NOMO-1 (cell line): ENCODE measurements around the gene ABCB11.
A peak's percentile ranks its signal among the peaks of the same experiment; 100 is the strongest.

Source experiments
- DNase-seq, 2 experiments: peaks; one replicate each; lab custom pipeline; 2025; ENCODE audit not compliant: unreplicated experiment in 2 of 2; lab: John Stamatoyannopoulos, UW

Gene ABCB11

DNA sequence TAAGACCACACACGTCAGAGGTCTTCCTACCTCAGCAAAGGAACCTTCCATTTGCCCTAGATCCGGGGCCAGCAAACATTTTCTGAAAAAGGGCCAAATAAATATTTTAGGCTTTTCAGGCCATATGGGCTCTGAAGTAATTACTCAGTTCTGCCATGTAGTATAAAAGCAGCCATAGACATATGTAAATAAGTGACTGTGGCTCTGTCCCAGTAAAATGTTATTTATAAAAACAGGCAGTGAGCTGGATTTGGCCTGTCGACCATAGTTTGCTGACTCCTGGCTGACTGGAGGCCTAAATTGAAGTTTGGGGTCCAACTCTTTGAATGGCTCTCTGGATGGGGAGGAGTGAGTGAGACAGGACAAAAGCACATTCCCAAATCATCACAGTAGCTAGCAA is 49.5 kb downstream of the ABCB11 start:
- no peak for DNase-seq

DNA sequence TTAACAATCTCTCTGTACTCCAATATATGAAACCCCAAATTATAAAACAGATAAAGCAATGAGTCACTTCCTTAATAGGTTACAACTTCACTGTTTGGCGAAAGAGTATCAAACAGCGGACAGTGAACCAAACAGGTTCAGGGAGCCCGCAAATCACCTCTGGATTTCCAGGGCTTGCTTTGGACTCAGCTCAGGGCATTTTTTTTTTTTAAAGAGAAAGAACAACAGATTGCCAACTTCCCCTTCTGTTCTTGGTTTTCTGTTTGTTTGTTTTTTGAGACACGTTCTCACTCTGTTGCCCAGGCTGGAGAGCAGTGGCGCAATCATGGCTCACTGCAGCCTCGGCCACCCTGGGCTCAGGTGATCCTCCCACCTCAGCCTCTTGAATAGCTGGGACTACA is 52.7 kb downstream of the ABCB11 start:
- DNase-seq = peak in 1 of 2 experiments; percentile 21

DNA sequence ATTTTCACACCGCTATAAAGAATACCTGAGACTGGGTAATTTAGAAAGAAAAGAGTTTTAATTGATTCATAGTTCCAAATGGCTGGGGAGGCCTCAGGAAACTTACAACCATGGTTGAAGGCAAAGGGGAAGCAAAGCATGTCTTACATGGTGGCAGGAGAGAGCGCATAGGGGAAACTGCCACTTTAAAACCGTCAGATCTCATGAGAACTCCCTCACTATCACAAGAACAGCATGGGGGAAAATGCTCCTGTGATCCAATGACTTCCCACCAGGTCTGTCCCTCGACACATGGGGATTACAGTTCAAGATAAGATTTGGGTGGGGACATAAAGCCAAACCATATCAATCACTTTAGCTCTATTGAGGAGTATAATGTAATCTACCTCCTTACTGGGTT is 53.5 kb downstream of the ABCB11 start:
- no peak for DNase-seq

DNA sequence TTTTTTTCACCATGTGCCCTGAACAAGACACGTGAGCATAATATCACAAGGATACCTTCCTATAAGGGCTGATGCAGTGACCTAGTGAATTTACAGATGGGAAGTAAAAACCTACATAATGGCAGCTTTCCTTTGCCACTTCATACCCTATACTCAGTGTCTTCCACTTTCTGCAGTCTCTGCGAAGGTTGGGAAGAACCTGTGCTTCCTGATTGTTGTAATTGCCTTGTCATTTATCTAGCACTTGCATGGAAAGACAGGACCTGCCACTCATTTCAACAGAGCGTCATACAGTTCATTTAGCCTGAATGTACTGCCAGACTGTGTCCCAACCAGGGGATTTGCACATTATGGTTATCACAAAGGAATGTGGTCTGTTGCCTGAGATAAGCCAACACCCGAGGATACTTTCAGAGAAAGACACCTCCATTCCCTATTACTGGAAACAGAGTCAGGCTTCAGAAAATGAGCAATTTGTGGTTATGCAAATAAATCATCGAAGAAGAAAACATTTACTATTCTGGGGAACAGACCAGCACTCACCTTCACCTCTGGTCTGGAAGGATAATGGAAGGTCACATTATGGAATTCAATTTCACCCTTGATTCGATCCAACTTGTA is 55.0 kb downstream of the ABCB11 start:
- DNase-seq = peak; percentile 44 to 79

DNA sequence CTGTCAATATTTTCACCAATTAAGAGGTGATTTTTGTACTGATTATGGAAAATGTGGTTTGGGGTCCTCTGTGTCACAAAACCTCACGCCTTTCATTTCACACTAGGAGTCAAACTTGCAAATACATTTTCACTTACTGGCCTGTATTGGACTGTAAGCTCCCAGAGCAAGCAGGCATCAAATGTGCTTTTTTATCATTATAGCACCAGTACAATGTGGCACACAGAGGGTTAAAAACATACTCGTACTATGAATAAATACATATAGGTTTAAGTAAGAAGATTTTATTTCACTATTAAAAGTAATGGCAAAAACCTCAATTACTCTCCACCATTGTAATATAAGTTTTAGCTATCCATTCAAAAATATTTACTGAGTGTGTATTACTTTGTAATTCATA is 56.7 kb downstream of the ABCB11 start:
- DNase-seq = peak in 1 of 2 experiments; percentile 45

DNA sequence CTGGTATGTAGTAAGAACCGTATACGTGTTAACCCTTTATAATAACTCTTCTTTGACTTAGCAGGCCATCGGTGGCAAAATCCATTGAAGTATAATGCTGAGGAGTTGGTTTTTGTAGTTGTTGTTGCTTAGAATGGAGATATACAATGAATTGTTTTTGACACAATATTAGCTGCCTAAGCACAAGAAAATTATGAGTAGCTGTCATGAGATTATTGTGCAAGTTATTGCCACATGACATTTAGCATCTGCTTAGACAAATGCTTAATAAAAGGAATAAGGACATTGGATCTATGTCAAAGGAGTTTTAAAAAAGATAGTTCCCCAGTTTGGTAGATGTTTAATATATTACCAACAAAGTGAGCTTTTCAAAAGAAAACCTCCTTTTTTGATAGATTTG is 59.9 kb downstream of the ABCB11 start:
- DNase-seq = peak in 1 of 2 experiments; percentile 16

DNA sequence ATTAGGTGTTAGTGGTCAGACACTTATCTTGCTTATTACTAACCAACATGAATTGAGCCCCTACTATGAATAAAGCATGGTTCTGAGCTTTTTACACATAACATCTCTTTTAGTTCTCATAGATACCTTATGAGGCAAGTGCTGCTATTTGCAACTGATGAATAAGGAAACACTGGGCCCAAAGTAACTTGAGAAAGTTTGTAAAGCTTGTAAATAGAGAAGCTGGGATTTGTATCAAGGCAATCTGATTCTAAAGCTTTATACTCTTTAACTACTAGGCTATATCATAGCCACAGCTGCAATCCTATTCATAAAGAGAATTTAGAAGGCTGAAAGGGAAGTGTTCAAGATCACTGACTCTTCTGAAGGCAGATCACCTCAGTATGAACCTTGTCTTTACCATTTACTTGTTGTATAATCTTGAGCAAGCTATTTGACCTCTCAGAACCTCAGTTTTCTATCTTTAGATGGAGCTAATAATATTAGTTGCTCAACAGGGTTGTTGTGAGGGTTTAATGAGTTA is 60.4 kb downstream of the ABCB11 start:
- DNase-seq = peak in 1 of 2 experiments; percentile 13

DNA sequence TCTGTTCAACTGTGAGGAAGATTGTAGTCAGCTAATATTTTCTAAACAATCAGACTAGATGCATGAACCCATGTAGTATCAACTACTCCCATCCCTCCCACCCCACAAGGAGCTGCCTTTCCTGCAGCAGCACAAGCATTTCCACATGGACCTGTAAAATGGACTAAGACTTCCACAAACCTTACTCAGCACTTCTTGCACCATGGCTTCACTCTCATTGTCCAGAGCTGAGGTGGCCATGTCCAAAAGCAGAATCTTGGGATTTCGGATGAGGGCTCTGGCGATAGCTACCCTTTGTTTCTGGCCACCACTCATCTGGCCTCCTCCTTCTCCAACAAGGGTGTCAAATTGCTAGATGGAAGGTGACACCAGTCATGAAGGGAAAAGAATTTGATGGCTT is 61.3 kb downstream of the ABCB11 start:
- no peak for DNase-seq

DNA sequence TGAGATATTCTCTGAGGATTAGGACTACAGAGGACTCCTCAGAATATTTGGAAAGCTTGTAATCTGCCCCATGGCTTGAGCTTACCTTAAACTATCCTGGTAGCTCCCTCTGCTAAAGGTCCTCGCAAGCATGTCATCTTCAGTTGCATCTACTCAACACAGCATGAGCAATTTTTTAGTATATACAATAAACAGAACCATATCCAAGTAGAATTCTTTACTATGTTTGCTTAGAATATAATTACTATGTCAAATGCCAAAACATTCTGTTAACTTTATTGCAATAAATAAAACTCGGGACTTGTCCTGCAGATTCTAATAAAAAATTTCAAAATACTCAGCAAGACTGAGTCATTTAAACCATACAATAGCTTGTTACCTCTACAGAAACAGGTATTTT is 62.8 kb downstream of the ABCB11 start:
- no peak for DNase-seq

DNA sequence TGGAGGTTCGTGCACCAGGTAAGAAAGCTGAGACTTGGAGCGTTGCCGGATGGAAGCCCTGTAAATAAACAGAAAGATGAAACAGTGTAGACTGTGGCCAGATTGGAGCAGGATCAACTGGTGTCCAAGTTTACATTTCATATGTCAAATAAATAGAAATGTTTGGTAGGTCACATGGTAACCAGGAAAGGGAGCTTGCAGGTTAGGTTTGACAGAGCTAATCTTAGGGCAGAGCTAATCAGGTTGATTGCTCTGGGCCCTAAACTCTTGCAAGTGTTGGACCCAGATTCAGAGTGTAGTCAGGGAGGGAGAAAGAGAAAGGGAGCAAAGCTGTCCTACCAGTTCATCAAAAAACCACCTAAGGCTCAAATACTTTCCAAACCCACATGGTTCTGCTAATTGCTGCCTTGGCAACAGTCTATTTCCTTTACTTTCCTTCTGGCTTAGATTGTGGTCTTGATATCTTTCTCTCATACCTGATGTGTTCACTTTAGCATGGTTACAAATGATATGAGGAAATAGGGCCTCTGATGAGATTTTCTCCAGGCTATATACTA is 66.8 kb downstream of the ABCB11 start:
- peak in 1 of 2 experiments; percentile 7 for DNase-seq

DNA sequence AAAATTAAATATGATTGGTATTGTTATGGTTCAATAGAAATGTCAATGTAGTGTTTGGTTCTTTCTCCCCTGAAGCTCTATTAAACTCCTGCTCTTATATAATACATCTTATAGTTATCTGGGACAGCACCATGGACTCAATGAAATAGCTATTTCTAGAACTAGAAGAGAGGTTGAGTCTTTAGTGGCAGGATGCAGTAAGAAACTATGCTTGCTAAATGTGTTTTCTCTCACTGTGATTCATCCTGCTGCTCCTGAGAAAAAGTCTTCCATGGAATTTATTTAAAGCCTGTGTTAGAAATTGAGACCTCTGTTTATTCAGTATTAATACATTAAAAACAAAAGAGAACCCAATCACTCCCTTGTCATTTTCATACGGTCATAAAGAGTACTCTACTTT is 68.5 kb downstream of the ABCB11 start:
- no peak for DNase-seq

DNA sequence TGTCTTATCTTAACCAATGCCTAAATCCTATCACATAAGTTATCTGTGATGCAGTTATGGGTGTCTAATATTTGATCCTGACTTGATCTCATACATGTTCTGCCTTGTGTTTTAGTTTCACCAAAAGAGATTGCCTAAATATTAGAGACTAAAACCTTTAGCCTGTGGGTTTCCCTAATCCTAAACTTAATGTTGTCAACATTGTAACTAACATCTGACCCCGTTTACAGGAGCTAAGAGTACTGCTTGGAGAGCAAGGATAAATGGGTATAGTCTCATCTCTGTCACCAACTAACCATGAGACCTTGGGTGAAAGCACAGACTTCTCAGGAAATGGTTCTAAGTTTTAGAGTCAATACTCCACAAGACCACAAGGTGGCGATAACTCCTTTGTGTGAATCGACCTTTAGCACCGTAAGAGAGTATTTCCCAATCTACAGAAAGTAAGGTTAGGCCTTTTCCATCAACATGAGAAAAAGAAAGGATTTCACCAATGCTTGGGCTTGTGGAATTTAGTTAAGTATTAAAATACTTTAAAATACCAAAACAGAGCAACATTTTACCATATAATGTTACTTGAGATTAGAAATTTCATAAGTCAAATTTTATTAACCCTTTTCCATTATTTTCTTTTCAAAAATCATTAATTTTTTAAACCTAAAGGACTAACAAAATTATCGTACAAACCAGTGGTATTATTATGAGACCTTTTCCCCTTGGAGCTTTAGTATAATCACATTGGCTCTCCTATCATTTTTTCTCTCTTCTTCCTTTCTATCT is 69.5 kb downstream of the ABCB11 start:
- peak; percentile 52 to 82 for DNase-seq

DNA sequence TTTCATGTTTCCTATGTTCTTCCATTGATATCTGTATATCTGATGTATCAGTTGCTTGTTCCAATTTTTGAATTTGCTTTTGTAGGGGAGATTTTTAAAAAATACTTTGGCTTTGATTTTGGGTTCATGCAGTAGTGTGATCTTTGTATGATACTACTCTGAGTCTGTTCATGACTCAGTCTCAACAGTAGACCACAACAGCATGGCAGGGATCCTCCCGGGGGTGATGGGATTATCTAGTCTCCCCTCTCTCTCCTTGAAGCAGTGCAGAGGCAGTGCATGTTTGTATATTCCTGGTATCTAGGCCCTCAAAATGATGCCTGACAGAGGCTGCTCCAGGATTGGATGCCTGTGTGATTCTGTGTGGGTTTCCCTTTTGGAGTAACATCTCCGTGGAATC is 74.7 kb downstream of the ABCB11 start:
- no peak for DNase-seq

DNA sequence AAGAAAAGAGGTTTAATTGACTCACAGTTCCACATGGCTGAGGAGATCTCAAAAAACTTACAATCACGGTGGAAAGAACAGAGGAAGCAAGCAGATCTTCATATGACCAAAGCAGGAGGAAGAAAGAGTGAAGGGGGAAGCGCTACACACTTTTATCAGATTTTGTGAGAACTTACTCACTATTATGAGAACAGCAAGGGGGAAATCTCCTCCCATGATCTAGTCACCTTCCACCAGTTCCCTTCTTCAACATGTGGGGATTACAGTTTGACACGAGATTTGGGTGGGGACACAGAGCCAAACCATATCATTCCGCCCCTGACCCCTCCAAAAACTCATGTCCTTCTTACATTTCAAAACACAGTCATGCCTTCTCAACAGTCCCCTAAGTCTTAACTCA is 75.8 kb downstream of the ABCB11 start:
- DNase-seq = no peak

DNA sequence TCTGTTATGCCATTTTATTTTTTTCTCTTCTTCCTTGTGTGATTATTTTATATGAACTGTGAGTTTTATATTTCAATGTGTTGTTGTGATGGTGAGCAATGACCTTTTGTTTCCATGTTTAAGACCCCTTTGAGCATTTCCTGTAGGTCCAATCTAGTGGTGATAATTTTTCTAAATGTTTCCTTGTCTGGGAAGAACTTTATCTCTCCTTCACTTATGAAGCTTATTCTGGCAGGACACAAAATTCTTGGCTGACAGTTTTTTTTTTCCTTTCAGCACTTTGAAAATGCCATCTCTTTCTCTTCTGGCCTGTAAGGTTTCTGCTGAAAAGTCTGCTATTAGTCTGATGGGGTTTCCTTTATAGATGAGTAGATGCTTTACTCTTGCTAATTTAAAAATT is 76.9 kb downstream of the ABCB11 start:
- DNase-seq = no peak

DNA sequence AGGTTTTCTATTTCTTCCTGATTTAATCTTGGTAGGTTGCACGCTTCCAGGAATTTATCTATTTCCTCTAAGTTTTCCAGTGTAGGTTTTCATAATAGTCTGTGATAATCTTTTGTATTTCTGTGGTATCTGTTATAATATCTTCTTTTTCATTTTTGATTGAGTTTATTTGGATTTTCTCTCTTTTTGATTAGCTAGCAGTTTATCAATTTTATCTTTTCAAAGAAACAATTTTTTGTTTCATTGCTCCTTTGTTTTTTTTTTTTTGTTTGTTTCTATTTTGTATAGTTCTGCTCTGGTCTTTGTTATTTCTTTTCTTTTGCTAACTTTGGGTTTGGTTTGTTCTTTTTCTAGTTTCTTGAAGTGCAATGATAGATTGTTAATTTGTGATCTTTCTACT is 78.7 kb downstream of the ABCB11 start:
- DNase-seq = no peak

DNA sequence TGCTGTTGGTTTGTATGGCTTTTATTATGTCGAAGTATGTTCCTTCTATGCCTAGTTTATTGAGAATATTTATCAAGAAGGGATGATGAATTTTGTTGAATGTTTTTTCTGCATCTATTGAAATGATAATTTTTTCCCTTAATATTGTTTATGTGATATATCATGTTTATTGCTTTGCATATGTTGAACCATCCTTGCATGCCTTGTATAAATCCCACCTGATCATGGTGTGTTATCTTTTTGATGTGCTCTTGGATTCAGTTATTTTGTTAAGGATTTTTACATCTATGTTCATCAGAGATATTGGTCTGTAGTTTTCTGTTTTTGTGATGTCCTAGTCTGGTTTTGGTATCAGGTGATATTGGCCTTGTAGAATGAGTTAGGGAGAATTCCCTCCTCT is 79.3 kb downstream of the ABCB11 start:
- DNase-seq = no peak

DNA sequence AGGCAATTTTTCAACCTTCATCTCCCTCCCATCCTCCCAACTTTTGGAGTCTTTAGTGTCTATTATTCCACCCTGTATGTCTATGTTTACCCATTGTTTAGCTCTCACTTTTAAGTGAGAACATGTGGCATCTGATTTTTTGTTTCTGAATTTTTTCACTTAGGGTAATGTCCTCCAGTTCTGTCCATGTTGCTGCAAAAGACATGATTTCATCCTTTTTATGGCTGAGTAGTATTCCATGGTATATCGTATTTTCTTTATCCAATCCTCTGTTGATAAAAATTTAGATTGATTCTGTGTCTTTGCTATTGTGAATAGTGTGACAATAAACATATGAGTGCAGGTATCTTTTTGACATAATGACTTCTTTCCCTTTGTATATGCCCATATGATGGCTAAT is 81.8 kb downstream of the ABCB11 start:
- no peak for DNase-seq

DNA sequence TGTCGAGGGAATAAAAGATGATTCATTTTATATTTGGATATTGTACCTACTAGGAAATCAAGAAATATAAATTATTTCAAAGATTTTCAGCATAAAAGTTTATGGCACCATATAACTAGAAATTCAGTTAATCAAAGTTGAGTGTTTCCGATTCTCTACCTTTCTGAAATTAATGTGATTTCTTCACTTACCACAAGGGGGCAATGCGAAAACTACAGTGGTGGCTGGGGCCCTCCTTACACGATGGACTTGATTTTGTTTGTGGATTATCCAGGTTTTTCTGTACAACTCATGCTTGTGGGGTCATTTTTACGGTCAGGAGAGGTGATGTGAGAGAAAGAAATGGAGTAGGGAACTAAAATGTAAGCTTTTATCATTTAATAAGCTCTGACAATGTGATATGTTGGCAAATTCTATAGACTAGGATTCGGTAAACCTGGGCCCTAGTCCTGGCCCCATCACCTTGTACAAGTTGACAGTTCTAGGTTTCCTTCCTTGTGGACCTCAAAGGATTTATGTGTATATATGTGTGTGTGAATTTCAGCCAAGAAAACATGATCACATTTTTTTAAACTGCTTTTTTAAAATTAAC is 82.4 kb downstream of the ABCB11 start:
- peak; percentile 3 to 27 for DNase-seq

DNA sequence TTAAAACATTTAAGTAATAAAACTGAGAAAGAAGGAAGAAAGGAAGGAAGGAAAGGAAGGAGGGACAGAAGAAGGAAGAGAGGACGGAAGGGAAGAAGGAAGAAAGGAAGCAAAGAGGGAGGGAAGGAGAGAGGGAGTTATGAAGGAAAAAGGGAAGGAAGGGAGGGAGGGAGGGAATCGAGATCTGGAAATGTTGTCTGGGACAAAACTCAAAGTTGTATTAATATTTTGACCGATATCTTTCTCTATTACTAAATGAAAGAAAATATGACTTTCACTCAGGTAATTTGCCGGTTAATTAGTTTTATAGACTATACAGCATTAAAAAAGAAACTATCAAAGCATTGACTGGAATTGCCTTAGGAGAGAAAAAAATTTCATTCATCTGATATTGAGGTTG is 85.6 kb downstream of the ABCB11 start:
- DNase-seq = no peak

DNA sequence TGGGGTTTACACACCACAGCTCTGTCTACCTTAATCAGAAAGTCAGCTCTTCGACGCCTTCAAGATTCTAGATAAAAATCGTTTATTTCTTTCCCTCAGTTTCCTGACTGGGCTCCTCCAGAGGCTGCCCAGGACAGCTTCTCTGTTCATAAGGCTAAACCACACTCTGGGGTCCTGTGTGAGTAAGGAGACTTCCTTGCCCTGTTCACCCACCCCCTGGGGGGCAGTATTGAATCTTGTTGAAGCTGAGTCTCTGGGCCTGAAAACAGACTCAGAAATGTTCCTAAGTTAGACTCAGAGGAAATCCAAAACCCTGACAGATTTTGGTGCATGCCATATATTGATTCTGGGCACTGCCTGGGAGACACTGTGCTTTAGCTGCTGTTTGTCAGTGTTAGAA is 87.1 kb downstream of the ABCB11 start:
- peak in 1 of 2 experiments; percentile 14 for DNase-seq

DNA sequence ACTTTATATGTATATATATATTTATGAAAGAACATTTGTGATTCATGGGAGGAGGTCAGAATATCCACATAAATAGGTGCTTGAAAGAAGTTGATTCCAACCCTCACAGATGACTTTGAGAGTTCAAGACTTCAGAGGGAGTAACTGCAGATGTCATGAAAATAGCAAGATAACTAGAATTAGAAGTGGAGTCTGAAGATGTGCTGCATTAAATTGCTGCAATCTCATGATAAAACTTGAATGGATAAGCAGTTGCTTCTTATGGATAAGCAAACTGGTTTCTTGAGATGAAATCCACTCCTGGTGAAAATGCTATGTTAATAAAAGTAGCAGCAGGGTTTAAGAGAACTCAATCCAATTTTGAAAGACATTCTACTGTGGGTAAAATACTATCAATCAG is 89.8 kb downstream of the ABCB11 start:
- no peak for DNase-seq
